Measurements from ENCODE around the gene MAP4.
"Not testable (repeated sequence)": the region's sequence is repeated elsewhere in the genome, so short reads cannot be mapped to it uniquely, and the experiment has no call there.

Gene MAP4

DNA sequence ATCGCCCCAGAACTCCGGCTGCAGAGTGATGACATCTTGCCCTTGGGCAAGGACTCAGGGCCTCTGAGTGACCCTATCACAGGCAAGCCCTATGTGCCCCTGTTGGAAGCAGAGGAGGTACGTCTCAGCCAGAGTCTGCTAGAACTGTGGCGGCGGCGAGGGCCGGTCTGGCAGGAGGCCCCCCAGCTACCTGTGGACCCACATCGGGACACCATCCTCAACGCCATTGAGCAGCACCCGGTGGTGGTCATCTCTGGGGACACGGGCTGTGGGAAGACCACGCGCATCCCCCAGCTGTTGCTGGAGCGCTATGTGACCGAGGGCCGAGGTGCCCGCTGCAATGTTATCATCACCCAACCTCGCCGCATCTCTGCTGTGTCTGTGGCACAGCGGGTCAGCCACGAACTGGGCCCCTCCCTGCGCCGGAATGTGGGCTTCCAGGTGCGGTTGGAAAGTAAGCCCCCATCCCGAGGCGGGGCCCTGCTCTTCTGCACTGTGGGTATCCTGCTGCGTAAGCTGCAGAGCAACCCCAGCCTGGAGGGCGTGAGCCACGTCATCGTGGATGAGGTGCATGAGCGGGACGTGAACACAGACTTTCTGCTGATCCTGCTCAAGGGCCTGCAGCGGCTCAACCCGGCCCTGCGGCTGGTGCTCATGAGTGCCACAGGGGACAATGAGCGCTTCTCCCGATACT, 169.9 kb downstream of the MAP4 start:
- DNase-seq (ENCODE audit: low read depth): no peak

DNA sequence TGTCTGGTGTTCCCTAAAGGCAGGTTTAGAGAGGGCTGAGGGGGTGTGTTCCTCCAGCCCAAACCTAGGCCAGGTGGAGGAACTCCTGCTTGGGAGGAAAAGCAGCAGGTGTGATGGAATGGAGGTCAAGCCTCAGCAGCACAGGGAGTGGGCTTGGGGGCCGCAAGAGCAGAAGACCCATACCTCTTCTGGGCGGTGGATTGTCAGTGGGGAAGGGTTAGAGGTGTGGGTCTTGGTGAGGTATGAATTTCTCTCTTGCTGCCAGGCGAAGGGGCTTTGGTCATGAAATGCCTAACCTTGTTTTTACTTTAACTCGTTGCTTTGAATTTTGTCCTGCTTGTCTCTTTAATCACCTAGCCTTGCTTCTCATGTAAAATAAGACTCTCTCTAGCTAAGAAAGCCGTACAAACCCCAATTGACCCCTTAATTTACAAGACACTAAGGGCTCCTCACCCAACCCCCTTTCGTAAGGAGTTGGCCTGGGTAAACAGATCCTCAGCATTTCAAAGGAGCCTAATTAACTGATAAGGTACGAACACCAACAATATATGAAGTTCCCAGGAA, 174.3 kb downstream of the MAP4 start:
- no peak for DNase-seq (ENCODE audit: low read depth)

DNA sequence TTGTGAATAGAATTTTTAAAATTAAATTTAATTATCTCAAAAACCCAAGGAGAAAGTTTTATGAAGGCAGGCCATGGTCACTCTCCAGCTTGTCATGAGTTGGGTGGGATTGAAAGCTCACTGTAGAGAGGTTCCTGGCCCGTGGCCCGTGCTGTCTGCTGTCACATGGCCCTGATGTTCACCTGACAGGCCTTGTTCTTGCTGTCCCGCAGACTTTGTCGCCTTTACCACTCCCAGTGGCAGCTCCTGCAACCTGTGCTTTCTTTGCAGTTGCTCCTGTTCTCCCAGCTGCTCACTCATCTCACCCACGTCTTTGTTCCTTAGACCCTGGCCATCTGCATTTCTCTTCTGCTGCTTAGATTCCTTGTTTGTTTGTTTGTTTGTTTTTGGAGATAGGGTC, 177.7 kb downstream of the MAP4 start:
- DNase-seq (ENCODE audit: low read depth): no peak

DNA sequence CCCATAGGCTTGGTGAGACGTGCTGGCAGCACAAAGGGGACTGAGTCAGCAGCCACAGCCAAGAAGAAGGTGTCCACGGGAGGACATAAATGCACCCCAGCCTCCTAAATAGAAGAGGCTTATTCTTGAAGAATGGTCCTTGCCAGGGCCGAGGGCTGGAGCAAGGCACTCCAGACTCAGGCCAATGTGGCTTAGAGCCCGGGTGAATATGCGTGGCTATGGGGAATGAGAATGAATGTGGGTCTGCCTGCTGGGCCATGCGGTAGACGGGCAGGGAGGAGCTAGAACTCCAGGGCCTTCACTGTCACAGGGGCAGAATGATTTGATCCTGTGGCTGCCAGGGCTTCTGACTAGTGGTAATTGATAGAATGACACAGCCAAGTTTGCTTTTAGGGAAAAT, 179.2 kb downstream of the MAP4 start:
- no peak for DNase-seq (ENCODE audit: low read depth)

DNA sequence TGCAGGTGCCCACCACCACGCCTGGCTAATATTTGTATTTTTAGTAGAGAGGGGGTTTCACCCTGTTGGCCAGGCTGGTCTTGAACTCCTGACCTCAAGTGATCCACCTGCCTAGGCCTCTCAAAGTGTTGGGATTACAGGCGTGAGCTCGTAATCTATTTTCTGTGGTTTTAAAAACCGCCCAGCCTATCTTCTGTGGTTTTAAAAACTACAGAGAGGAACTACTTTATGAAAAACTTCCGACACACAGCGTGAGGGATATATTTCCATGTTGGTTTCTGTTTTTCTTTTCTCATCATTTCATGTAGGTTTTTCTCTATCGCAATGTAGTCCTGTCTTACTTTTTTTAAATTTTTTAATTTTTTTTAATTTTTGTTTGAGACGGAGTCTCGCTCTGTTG, 186.7 kb downstream of the MAP4 start:
- DNase-seq (ENCODE audit: low read depth): not testable (repeated sequence)

DNA sequence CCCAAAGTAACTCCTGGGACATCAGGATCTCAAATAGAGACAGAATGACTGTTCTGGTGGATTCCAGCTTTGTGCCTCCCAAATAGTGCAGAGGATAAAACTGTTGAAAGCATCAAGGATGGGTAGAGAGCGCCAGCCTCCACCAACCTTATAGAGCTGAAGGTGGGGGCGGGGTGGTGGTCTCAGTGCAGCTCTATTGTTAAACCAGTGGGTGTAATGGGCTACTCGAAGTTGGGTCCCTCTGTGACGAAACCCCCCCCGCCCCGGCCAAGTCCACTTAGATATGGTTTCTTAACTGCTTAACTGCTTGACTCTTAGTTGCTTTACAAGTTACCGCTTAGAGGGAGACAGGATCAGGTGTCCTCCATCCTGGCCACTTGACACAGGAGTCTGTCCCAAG, 190.6 kb downstream of the MAP4 start:
- no peak for DNase-seq (ENCODE audit: low read depth)

DNA sequence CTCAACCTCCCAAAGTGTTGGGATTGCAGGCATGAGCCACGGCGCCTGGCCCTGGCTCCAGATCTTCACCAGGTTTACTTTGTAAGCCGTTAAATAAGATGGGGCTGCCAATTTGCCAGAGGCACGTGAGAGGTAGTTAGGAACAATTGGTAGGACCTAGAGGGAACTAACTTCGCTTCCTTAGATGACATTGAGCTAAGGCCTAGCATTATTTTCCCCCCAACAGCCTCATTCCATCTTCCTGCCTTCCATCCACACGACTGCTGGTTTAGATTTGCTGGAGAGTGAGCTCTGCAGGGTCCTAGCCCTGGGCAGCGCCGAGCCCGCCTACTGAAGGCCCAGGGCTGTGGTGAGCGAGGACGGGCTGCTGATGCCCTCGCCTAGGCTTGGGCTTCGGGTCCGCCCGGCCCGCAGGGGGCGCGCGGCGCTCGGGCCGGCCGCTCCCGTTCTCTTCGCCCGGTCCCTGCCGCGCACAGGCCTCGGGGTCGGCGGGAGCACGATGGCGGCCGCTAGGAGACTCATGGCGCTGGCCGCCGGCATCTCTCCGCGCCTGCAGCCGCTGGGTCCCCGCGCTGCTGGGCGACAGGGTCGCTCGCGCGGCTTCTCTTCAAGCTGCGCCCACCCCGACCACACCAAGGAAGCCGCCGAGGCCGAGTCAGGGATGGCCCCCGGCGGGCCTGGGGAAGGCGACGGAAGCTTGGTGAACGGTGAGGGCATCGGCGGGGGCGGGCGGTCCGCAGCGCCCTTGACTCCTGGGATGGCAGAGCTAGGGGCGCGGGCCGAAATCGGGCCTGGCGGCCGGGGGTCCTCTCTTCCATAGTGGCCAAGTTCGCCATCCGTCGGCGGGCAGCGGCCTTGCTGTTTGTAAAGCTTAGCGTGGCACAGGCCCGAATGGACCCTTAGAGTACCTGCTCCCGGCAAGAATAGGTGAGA, 191.4 kb downstream of the MAP4 start:
- DNase-seq (ENCODE audit: low read depth): peak; percentile 52

DNA sequence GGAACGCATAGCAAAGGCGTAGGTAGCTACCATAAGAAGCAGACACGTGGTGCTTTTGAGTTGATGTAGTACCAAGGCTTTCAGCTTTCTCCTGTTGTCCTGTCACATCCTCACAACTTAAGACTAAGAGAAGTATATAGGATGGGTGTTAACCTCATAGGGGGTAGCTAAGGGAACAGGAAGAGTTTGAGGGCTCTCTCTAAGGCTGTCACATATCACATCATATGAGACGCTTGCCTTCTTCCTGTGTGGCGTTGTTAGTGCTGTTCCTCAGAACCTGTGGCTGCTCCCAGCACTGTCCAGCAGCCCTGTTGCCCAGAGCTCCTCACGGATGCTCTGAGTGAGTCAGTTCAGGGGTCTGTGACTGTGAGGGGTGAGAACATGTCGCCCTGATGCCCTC, 198.6 kb downstream of the MAP4 start:
- DNase-seq (ENCODE audit: low read depth): no peak

DNA sequence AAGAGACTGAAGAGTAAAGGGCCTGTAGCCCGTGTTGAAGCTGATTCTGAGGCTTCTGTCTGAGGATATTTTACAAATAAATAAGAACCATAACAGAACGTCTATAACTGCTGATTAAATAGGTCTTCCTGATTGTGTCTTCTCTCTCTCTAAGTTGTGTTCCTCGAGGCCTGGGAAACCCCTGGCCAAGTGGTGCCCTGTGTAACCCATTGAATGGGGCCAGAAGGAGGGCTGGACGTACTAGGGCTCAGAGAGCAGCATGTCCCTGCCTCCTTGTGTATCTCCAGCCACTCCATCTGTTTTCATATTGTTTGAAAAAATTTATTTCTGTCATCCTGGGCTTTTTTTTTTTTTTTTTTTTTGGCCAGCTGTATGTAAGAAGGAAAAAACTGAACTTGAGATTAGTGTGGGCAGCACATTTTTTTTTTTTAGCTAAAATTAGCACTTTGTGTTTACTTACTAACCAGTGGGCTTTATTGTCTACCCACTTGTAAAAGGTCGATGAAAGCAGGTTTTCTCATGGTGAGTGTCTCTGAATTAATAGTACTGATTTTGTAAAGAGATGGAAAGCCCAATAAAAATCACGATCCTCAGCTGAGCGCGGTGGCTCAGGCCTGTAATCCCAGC, 202.6 kb downstream of the MAP4 start:
- no peak for DNase-seq (ENCODE audit: low read depth)

DNA sequence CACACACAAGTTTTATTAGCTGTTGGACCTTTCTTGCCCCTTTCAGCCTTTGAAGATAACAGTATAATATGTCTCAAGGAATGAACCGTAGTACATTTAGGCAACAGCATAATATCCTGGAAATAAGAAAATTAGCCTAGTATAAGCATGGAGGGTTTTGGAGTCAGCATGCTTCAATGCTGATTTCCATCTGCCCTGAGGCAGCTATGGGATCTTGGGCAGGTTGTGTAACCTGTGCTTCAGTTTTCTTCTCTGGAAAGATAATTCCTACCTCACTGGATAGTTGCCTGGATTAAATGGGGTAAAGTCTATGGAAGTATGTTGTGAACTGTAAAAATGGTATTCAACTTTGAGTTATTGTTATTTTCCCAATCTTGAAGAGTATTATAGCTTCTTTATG, 211.6 kb downstream of the MAP4 start:
- DNase-seq (ENCODE audit: low read depth): no peak

DNA sequence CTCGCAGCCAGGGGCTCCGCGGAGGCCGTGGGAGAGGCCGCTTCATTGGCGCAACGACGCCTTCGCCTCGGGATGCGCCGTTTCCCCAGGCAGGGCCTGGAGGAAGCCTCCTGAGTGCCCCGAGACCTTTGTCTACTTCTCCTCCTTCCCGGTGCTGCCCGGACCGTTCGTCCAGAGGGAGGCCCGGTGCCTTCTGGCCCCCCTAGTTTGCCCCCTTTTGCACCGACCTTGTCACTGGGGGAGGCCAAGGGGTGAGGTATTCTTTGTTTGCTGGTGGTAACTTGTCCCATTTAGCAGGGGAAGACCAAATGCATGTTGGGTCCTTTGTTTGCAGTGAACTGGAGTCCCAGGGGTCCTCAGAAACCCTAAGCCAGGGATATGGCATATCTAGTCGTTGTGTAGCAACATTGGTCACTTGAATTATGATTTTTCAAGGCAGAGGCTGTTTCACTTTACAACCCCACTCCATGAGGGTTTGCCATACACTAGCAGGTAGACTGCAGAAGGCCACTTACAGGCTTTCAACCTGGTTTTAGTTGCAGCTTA, 212.7 kb downstream of the MAP4 start:
- DNase-seq (ENCODE audit: low read depth): no peak

DNA sequence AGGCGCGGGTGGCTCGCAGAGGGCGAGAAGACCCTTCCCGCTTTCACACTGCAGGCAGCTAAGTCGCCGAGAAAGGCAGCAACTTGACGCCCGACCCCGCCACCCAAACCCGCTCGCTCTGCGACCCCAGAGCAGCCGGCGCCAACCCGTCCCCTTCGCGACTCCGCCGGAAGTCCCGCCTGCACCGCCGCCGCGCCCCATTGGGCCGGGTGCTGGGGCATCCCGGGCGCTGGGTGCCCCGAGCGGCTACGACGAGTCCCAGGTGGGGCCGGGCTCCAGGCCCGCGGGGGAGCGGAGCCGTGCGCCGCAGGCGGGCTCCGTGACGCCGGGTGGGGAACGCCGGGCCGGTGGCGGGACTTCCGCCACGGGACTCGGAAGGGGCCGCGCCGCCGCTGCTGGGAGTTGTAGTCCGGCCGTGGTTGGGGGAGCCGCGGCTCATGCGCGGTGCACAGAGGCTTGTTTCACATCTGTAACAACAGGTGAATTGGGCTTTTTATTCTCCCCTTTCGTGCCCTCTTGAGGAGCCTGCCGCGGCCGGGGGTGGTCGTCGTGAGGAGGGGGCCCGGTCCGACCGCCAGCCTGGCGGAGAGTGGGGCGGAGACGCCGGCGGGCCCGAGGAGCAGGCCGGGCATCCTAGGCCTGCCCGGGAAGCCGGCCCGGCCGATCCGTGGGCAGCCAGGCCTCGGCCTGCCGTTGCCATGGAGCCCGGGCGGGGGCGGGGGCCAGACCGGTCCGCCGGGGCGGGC, 213.3 kb downstream of the MAP4 start, which contains the start of gene DHX30:
TSS of gene DHX30 (plus strand) at position 405 of the 746 bp plus-strand sequence. CDS start 7,546 bp downstream, outside the sequence.
- peak; percentile 75 for DNase-seq (ENCODE audit: low read depth)
